GM15510 (cell line): ENCODE results near the gene SMIM12.

Experiments
- POLR2A ChIP-seq: IDR thresholded peaks from 3 replicates; pipeline ENCODE4 v1.6.1; 2011; ENCODE audit warnings: borderline replicate concordance; ENCODE audit not compliant: insufficient read length; ENCODE audit errors: extremely low read depth

Gene SMIM12

GRCh38 chr1:34859446-34860200 lies at the start of gene SMIM12:
SMIM12 (minus strand) TSS chr1:34859749; CDS start chr1:34855977, 3,772 bp downstream.
- peak; percentile 97 for TF ChIP-seq POLR2A

- no peak for TF ChIP-seq POLR2A
These were observed 48.8 kb upstream of the SMIM12 start for GRCh38 chr1:34908369-34908768.

- TF ChIP-seq POLR2A = no peak
These were observed 48.0 kb upstream of the SMIM12 start for GRCh38 chr1:34907487-34908090.

- TF ChIP-seq POLR2A = no peak
These were observed 47.2 kb upstream of the SMIM12 start for GRCh38 chr1:34906756-34907155.

GRCh38 chr1:34906222-34906621 lies 46.7 kb upstream of the SMIM12 start:
- TF ChIP-seq POLR2A = no peak

- no peak for TF ChIP-seq POLR2A
These were observed 45.5 kb upstream of the SMIM12 start for GRCh38 chr1:34905098-34905459.

GRCh38 chr1:34904236-34905097 lies 44.9 kb upstream of the SMIM12 start:
- TF ChIP-seq POLR2A = no peak

- TF ChIP-seq POLR2A = no peak
These were observed 42.4 kb upstream of the SMIM12 start for GRCh38 chr1:34901919-34902318.

- TF ChIP-seq POLR2A = no peak
These were observed 41.4 kb upstream of the SMIM12 start for GRCh38 chr1:34900775-34901502.

- TF ChIP-seq POLR2A = no peak
These were observed 40.4 kb upstream of the SMIM12 start for GRCh38 chr1:34899906-34900305.

- TF ChIP-seq POLR2A = no peak
These were observed 39.9 kb upstream of the SMIM12 start for GRCh38 chr1:34899471-34899870.

GRCh38 chr1:34898330-34898761 lies 38.8 kb upstream of the SMIM12 start:
- no peak for TF ChIP-seq POLR2A

- TF ChIP-seq POLR2A = no peak
These were observed 37.1 kb upstream of the SMIM12 start for GRCh38 chr1:34896612-34897011.

GRCh38 chr1:34889705-34890104 lies 30.2 kb upstream of the SMIM12 start:
- TF ChIP-seq POLR2A = no peak

- TF ChIP-seq POLR2A = no peak
These were observed 28.0 kb upstream of the SMIM12 start for GRCh38 chr1:34887593-34887992.
